ENCODE measurements around the gene ZBTB7C. TPM values are rescaled to one million over a fixed set of nuclear protein-coding genes. Genes with fewer than 3 reads are reported as not detected.

The ZBTB7C gene
- polyA plus RNA-seq, 1 donor = 1.7 TPM

- Histone ChIP-seq H3K27ac (ENCODE audit: low read length) (no peak overlapping the region), H3K9me3 (ENCODE audit: control insufficient read depth, low read depth, low read length) (no peaks in the 10 kb centered on the region), H3K4me1 (ENCODE audit: control insufficient read depth, insufficient read depth, low read length) (no peaks in the 10 kb centered on the region), H3K36me3 (ENCODE audit: control insufficient read depth, insufficient read depth, low read length) (no peaks in the 10 kb centered on the region), H3K27me3 (ENCODE audit: control insufficient read depth, insufficient read depth, low read length) (peaks cover 3% of the 10 kb centered on the region), H3K4me3 (ENCODE audit: low read length) (no peak overlapping the region)
- DNase-seq = peak in 1 of 2 donors; percentile 13
- WGBS (ENCODE audit: insufficient coverage, low lambda C conversion rate) = no CpG with 5 or more reads among the region's 6 CpGs
Observed at GRCh38 chr18:48342125-48342524, 67.1 kb downstream of the ZBTB7C start.

DNA sequence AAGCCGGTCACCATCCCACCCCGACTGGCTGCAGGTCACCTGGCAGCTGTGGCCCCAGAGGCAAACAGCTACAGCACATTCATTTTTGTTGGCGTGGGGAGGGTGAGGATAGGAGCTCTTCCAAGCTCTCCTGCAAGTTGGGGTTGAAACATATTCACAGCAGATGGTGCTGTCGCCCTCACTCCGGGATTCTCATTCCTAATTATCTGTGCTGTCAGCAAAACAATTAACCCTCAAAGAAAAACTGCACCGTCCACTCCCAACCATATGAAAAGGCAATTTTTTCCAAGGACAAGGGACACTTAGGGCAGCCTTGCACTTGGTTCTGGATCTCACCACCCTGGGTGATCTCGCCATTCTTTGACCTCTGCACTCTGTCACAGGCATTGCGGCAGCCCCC lies 68.6 kb downstream of the ZBTB7C start:
- Histone ChIP-seq H3K27me3 (ENCODE audit: control insufficient read depth, insufficient read depth, low read length) (no peaks in the 10 kb centered on the region), H3K4me1 (ENCODE audit: control insufficient read depth, insufficient read depth, low read length) (no peaks in the 10 kb centered on the region), H3K4me3 (ENCODE audit: low read length) (no peak overlapping the region), H3K36me3 (ENCODE audit: control insufficient read depth, insufficient read depth, low read length) (no peaks in the 10 kb centered on the region), H3K9me3 (ENCODE audit: control insufficient read depth, low read depth, low read length) (no peaks in the 10 kb centered on the region), H3K27ac (ENCODE audit: low read length) (no peak overlapping the region)
- no CpG with 5 or more reads among the region's 8 CpGs for WGBS (ENCODE audit: insufficient coverage, low lambda C conversion rate)
- no peak for DNase-seq

DNA sequence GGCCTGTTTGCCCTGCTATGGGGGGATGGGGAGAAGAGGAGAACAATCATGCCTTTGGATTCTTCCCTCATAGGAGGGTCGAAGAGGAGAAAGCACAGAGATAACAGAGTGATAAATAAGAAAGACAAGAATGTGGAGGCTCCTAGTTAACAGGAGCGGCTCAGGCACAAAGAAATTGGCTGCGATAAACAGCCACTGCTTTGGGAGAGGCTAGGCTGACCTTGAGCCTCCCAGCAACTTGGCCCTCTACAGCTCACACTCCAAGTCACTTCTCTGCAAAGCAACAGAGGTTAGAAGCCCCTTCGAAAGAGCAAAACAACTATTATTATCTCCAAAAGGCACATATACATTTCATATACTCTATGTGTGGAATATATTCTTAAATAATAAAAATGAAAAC lies 69.5 kb downstream of the ZBTB7C start:
- H3K4me1 ChIP-seq (ENCODE audit: control insufficient read depth, insufficient read depth, low read length) = no peaks in the 10 kb centered on the region
- no peak overlapping the region for H3K4me3 ChIP-seq (ENCODE audit: low read length)
- no peaks in the 10 kb centered on the region for H3K9me3 ChIP-seq (ENCODE audit: control insufficient read depth, low read depth, low read length)
- no CpG with 5 or more reads among the region's 4 CpGs for WGBS (ENCODE audit: insufficient coverage, low lambda C conversion rate)
- H3K27me3 ChIP-seq (ENCODE audit: control insufficient read depth, insufficient read depth, low read length) = no peaks in the 10 kb centered on the region
- no peak for DNase-seq
- H3K27ac ChIP-seq (ENCODE audit: low read length) = no peak overlapping the region
- no peaks in the 10 kb centered on the region for H3K36me3 ChIP-seq (ENCODE audit: control insufficient read depth, insufficient read depth, low read length)

DNA sequence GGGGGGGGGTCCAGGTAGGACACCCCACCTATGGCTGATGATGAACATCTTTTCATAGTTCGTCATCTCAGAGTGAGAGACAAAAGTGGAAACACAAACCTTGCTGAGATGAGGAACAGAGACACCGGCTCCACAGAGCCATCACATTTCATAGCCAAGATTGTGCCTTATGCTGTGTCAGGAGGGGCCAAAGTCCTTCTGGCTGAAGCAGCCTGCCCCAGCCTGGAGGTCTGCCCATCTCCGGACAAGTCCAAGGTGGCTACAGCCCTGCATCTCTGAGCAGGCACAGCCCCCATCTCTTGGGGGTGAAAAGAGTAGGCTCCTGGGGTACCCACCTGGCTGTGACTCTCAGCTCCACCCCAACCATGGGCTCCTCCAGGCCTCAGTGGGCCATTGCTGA lies 70.3 kb downstream of the ZBTB7C start:
- H3K27ac ChIP-seq (ENCODE audit: low read length) = no peak overlapping the region
- no CpG with 5 or more reads among the region's 3 CpGs for WGBS (ENCODE audit: insufficient coverage, low lambda C conversion rate)
- H3K9me3 ChIP-seq (ENCODE audit: control insufficient read depth, low read depth, low read length) = no peaks in the 10 kb centered on the region
- DNase-seq = no peak
- H3K27me3 ChIP-seq (ENCODE audit: control insufficient read depth, insufficient read depth, low read length) = no peaks in the 10 kb centered on the region
- no peaks in the 10 kb centered on the region for H3K4me1 ChIP-seq (ENCODE audit: control insufficient read depth, insufficient read depth, low read length)
- H3K4me3 ChIP-seq (ENCODE audit: low read length) = no peak overlapping the region
- no peaks in the 10 kb centered on the region for H3K36me3 ChIP-seq (ENCODE audit: control insufficient read depth, insufficient read depth, low read length)

GRCh38 chr18:48337053-48337452 lies 72.1 kb downstream of the ZBTB7C start:
- H3K4me1 ChIP-seq (ENCODE audit: control insufficient read depth, insufficient read depth, low read length) = no peaks in the 10 kb centered on the region
- H3K27ac ChIP-seq (ENCODE audit: low read length) = no peak overlapping the region
- no peak overlapping the region for H3K4me3 ChIP-seq (ENCODE audit: low read length)
- no peak for DNase-seq
- H3K36me3 ChIP-seq (ENCODE audit: control insufficient read depth, insufficient read depth, low read length) = no peaks in the 10 kb centered on the region
- no peaks in the 10 kb centered on the region for H3K27me3 ChIP-seq (ENCODE audit: control insufficient read depth, insufficient read depth, low read length)
- H3K9me3 ChIP-seq (ENCODE audit: control insufficient read depth, low read depth, low read length) = no peaks in the 10 kb centered on the region
- WGBS (ENCODE audit: insufficient coverage, low lambda C conversion rate) = no CpG with 5 or more reads among the region's 2 CpGs

GRCh38 chr18:48336332-48336731 lies 72.9 kb downstream of the ZBTB7C start:
- H3K27me3 ChIP-seq (ENCODE audit: control insufficient read depth, insufficient read depth, low read length) = no peaks in the 10 kb centered on the region
- no peaks in the 10 kb centered on the region for H3K9me3 ChIP-seq (ENCODE audit: control insufficient read depth, low read depth, low read length)
- no peak overlapping the region for H3K4me3 ChIP-seq (ENCODE audit: low read length)
- no peak for DNase-seq
- H3K36me3 ChIP-seq (ENCODE audit: control insufficient read depth, insufficient read depth, low read length) = no peaks in the 10 kb centered on the region
- no CpG with 5 or more reads among the region's 8 CpGs for whole genome bisulfite sequencing (ENCODE audit: insufficient coverage, low lambda C conversion rate)
- H3K27ac ChIP-seq (ENCODE audit: low read length) = no peak overlapping the region
- no peaks in the 10 kb centered on the region for H3K4me1 ChIP-seq (ENCODE audit: control insufficient read depth, insufficient read depth, low read length)

GRCh38 chr18:48335829-48336228 lies 73.4 kb downstream of the ZBTB7C start:
- 100% methylated on average over 2 of the region's 4 CpGs for WGBS (ENCODE audit: insufficient coverage, low lambda C conversion rate)
- no peaks in the 10 kb centered on the region for H3K9me3 ChIP-seq (ENCODE audit: control insufficient read depth, low read depth, low read length)
- no peaks in the 10 kb centered on the region for H3K36me3 ChIP-seq (ENCODE audit: control insufficient read depth, insufficient read depth, low read length)
- no peak for DNase-seq
- no peaks in the 10 kb centered on the region for H3K27me3 ChIP-seq (ENCODE audit: control insufficient read depth, insufficient read depth, low read length)
- no peaks in the 10 kb centered on the region for H3K4me1 ChIP-seq (ENCODE audit: control insufficient read depth, insufficient read depth, low read length)
- H3K4me3 ChIP-seq (ENCODE audit: low read length) = no peak overlapping the region
- H3K27ac ChIP-seq (ENCODE audit: low read length) = no peak overlapping the region

GRCh38 chr18:48334845-48335244 lies 74.3 kb downstream of the ZBTB7C start:
- Histone ChIP-seq H3K36me3 (ENCODE audit: control insufficient read depth, insufficient read depth, low read length) (no peaks in the 10 kb centered on the region), H3K4me1 (ENCODE audit: control insufficient read depth, insufficient read depth, low read length) (no peaks in the 10 kb centered on the region), H3K27me3 (ENCODE audit: control insufficient read depth, insufficient read depth, low read length) (no peaks in the 10 kb centered on the region), H3K9me3 (ENCODE audit: control insufficient read depth, low read depth, low read length) (no peaks in the 10 kb centered on the region), H3K4me3 (ENCODE audit: low read length) (no peak overlapping the region), H3K27ac (ENCODE audit: low read length) (no peak overlapping the region)
- WGBS (ENCODE audit: insufficient coverage, low lambda C conversion rate) = 80% methylated on average over 1 of the region's 3 CpGs
- no peak for DNase-seq

DNA sequence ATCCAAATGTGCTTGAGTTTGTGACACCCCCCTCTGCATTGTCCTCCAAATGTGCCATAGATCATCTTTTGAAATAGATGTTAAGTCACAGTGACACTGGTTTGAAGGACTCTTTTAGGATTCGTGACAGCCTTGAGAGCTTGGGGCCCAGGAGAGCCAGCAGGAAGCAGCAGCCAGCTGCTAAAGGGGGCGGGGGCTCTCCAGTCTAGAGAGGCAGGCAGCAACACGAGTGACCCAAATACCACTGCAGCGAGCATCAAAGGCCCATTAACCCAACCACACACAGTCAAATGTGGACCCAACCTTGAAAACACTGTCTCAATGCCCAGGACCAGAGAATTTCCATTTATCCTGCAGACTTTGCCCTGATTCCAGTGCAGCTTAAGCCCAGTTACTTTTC lies 75.6 kb downstream of the ZBTB7C start:
- no peak overlapping the region for H3K4me3 ChIP-seq (ENCODE audit: low read length)
- no peak for DNase-seq
- no CpG with 5 or more reads among the region's 4 CpGs for WGBS (ENCODE audit: insufficient coverage, low lambda C conversion rate)

DNA sequence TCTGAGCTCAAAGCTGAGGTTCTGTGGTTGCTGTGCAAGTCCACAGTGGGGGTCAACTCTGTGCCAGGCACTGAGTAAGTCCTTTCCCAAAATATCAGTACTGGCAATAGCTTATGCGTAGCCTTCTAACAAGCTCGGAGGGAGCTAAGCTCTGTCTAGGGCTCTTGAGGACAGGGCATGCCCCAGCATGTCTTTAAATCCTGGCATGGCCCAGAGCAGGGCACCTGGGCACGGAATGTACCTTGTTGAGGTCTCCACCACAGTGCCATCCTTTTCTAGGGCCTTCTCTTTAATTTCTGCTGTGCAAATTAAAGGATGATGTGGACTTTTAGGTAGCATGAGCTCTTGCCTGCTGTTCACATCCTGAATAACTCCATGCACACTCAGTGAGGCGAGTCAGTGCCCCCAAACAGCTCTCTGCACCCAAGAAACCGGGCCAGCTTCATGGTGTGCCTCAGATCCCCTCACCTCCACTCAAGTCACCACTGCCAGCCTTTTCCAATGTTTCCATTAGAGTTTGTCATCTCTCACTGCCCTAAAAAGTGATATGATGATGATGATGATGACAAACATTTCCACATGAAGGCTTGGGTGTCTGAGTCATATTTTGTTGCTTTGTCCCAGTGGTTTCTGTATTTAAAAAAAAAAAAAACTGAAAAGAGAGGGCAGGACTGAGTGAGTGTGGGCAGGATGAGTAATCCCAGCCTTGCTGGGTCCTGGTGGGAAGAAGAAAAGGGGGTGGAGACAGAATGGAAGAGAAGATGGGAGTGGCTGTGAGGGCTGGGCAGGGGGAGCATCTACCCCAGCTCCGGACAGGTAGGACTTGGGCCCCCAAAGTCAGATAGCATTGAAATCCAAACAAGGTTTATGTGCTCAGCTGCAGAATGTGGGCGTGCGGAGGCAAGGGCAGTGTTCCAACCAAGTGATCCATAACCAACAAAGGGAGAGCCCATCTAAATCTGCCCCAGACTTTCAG lies 78.9 kb downstream of the ZBTB7C start:
- H3K27ac ChIP-seq (ENCODE audit: low read length) = no peak overlapping the region
- no CpG with 5 or more reads among the region's 8 CpGs for WGBS (ENCODE audit: insufficient coverage, low lambda C conversion rate)

More for the DNA sequence above, 75.6 kb downstream of the ZBTB7C start:
- Histone ChIP-seq H3K27ac (ENCODE audit: low read length) (no peak overlapping the region), H3K27me3 (ENCODE audit: control insufficient read depth, insufficient read depth, low read length) (no peaks in the 10 kb centered on the region), H3K36me3 (ENCODE audit: control insufficient read depth, insufficient read depth, low read length) (no peaks in the 10 kb centered on the region), H3K4me1 (ENCODE audit: control insufficient read depth, insufficient read depth, low read length) (no peaks in the 10 kb centered on the region), H3K9me3 (ENCODE audit: control insufficient read depth, low read depth, low read length) (no peaks in the 10 kb centered on the region)

More for the DNA sequence above, 78.9 kb downstream of the ZBTB7C start:
- no peaks in the 10 kb centered on the region for H3K36me3 ChIP-seq (ENCODE audit: control insufficient read depth, insufficient read depth, low read length)
- no peaks in the 10 kb centered on the region for H3K27me3 ChIP-seq (ENCODE audit: control insufficient read depth, insufficient read depth, low read length)
- no peaks in the 10 kb centered on the region for H3K9me3 ChIP-seq (ENCODE audit: control insufficient read depth, low read depth, low read length)
- DNase-seq = no peak
- no peaks in the 10 kb centered on the region for H3K4me1 ChIP-seq (ENCODE audit: control insufficient read depth, insufficient read depth, low read length)
- no peak overlapping the region for H3K4me3 ChIP-seq (ENCODE audit: low read length)

Data from large intestine (tissue), 3 donors.